Stimulated activated naive CD8-positive, alpha-beta T cell treated with anti-CD3 and anti-CD28 coated beads, Interleukin-15, amount 100 ng/mL, for 72 hours (primary cell): ENCODE measurements around the gene DAPK2.

ENCODE experiments used
- ATAC-seq: fragments of 150-1000 bp; cut with Tn5 transposase; 2 replicates; pipeline ENCODE4 v1.10.0; 2021; ENCODE audit warnings: mild to moderate bottlenecking, moderate library complexity
- DNase-seq, 2 donors: peaks; one replicate each; pipeline ENCODE4 v3.0.0; 2021 to 2022
- H3K27ac Mint-ChIP-seq, 2 donors: one replicate each; pipeline ENCODE4 v1.8.0; 2022; ENCODE audit warnings: mild to moderate bottlenecking in 2 of 2, mixed read lengths in 2 of 2, moderate library complexity in 2 of 2
- H3K27me3 Mint-ChIP-seq: one replicate; pipeline ENCODE4 v1.8.0; 2022; ENCODE audit warnings: mixed read lengths
- H3K4me1 Mint-ChIP-seq: one replicate; pipeline ENCODE4 v1.8.0; 2022; ENCODE audit warnings: mild to moderate bottlenecking, mixed read lengths
- H3K4me3 Mint-ChIP-seq, 2 donors: one replicate each; pipeline ENCODE4 v1.8.0; 2022; ENCODE audit warnings: mild to moderate bottlenecking in 2 of 2, mixed read lengths in 2 of 2, moderate library complexity in 1 of 2
- H3K9me3 Mint-ChIP-seq, 2 donors: one replicate each; pipeline ENCODE4 v1.8.0; 2022; ENCODE audit warnings: mixed read lengths in 2 of 2

DAPK2 gene

DNA sequence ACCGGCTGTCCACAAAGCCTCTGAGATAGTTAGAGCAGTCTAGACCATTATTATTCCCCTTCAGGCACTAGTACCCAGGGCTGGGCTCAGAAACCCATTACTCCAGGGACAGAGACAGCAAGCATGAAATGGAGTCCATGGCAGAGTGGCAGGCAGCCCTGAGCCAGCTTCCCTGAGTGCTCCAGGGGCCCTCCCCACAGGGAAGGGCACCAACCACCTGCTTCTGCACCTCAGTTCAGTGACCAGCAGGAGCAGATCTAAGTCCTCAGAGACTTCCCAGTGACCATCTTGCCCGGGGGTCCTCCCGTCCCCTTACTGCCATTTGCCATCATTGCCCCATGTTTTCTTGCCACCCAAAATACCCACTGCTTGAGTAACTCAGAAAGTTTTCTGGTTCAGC is 62.0 kb downstream of the DAPK2 start:
- no peak overlapping the region for H3K27ac Mint-ChIP-seq

DNA sequence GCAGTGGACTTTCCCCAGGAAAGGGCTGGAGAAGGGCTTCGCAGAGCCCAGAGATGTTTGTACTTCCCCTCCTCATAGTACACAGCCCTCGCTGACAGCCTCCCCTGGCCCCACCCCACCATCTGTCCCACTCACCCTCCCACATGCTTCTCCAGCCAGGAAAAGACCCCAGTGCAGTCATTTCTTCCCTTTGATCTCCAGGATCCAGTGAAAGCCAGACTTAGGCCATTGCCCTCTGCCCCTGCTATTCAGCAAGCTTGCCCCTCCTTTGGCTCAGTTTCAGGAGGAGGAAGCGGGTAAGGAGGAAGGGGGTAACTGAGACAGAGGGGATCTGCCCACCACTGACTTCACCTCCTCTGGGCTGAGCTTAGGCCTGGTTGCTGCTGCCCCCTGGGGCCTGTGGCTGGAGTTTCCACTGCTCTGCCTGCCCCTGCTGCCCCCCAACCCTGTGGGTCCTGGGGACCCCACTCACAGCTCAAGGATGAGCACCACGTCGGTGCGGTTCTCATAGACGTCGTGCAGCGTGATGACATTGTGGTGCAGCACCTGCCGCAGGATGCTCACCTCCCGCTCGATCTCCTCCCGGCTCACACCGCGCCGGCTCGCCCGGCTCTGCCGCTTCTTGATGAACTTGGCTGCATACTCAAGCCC is 63.1 kb downstream of the DAPK2 start:
- Mint-ChIP-seq H3K9me3 (no peaks in the 10 kb centered on the region), H3K27ac (no peak overlapping the region), H3K4me1 (peaks cover 11% of the 10 kb centered on the region), H3K27me3 (no peaks in the 10 kb centered on the region), H3K4me3 (no peak overlapping the region)
- no peak for ATAC-seq
- no peak for DNase-seq

More for the DNA sequence above, 62.0 kb downstream of the DAPK2 start:
- Mint-ChIP-seq H3K4me3 (no peak overlapping the region), H3K9me3 (no peaks in the 10 kb centered on the region), H3K27me3 (no peaks in the 10 kb centered on the region), H3K4me1 (peaks cover 11% of the 10 kb centered on the region)
- DNase-seq (no peak), ATAC-seq (no peak)

GRCh38 chr15:63982381-63982854 is 63.9 kb downstream of the DAPK2 start:
- no peak overlapping the region for H3K27ac Mint-ChIP-seq

GRCh38 chr15:63981596-63982320 is 64.5 kb downstream of the DAPK2 start:
- Mint-ChIP-seq H3K27me3 (no peaks in the 10 kb centered on the region), H3K9me3 (no peaks in the 10 kb centered on the region), H3K4me1 (peaks cover 11% of the 10 kb centered on the region), H3K27ac (no peak overlapping the region), H3K4me3 (no peak overlapping the region)
- ATAC-seq (no peak), DNase-seq (no peak)

More at GRCh38 chr15:63982381-63982854, 63.9 kb downstream of the DAPK2 start:
- H3K4me1 Mint-ChIP-seq: peaks cover 11% of the 10 kb centered on the region
- H3K27me3 Mint-ChIP-seq: no peaks in the 10 kb centered on the region
- no peak overlapping the region for H3K4me3 Mint-ChIP-seq
- no peaks in the 10 kb centered on the region for H3K9me3 Mint-ChIP-seq
- no peak for DNase-seq
- no peak for ATAC-seq

GRCh38 chr15:63979262-63979793 is 67.0 kb downstream of the DAPK2 start:
- Mint-ChIP-seq H3K9me3 (no peaks in the 10 kb centered on the region), H3K27ac (no peak overlapping the region), H3K4me3 (no peak overlapping the region), H3K27me3 (no peaks in the 10 kb centered on the region), H3K4me1 (peaks cover 11% of the 10 kb centered on the region)
- DNase-seq: no peak
- no peak for ATAC-seq

- peaks cover 10% of the 10 kb centered on the region for H3K4me1 Mint-ChIP-seq
- no peaks in the 10 kb centered on the region for H3K9me3 Mint-ChIP-seq
- no peaks in the 10 kb centered on the region for H3K27me3 Mint-ChIP-seq
- H3K4me3 Mint-ChIP-seq: no peak overlapping the region
- H3K27ac Mint-ChIP-seq: no peak overlapping the region
- ATAC-seq (no peak), DNase-seq (no peak)
These were observed 67.6 kb downstream of the DAPK2 start for GRCh38 chr15:63978511-63979261.

DNA sequence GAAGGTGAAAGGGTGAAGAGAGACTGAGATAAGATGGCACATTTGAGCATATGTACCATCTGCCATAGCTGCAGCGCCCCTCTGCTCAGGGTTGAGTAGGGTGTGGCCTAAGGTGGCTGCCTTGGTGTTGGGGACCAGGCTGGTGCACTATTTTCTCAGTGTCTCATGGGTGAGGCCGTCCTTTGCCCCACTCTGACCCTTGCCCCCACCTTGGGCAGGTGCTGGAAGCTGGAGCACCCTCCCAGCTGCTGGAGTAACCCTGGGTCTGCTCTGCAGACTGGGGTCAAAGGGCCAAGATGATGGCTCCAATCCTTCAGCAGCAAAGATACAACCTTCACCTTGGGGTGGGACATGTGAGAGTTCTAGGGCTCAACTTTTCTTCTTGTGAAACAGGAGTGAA is 69.2 kb downstream of the DAPK2 start:
- DNase-seq (no peak), ATAC-seq (no peak)
- Mint-ChIP-seq H3K27ac (no peak overlapping the region), H3K9me3 (no peaks in the 10 kb centered on the region), H3K4me1 (peaks cover 1% of the 10 kb centered on the region), H3K27me3 (no peaks in the 10 kb centered on the region), H3K4me3 (no peak overlapping the region)

DNA sequence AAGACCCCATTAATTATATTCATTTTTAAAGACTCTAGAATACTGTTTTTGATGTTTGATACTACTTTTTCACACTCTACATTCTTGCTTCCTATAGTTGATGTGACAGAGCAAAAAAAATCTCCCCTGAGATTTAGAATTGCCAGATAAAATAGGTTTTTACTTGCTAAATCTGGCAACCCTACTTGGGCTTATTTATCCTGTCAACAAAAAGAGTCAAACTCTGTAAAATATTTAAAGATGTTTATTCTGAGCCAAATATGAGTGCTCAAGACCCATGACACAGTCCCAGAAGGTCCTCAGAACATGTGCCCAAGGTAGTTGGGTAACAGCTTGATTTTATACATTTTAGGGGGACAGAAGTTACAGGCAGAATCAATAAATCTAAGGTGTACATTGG is 72.3 kb downstream of the DAPK2 start:
- Mint-ChIP-seq H3K4me3 (no peak overlapping the region), H3K27ac (no peak overlapping the region), H3K27me3 (no peaks in the 10 kb centered on the region), H3K4me1 (peaks cover 30% of the 10 kb centered on the region), H3K9me3 (no peaks in the 10 kb centered on the region)
- no peak for DNase-seq
- ATAC-seq: no peak

DNA sequence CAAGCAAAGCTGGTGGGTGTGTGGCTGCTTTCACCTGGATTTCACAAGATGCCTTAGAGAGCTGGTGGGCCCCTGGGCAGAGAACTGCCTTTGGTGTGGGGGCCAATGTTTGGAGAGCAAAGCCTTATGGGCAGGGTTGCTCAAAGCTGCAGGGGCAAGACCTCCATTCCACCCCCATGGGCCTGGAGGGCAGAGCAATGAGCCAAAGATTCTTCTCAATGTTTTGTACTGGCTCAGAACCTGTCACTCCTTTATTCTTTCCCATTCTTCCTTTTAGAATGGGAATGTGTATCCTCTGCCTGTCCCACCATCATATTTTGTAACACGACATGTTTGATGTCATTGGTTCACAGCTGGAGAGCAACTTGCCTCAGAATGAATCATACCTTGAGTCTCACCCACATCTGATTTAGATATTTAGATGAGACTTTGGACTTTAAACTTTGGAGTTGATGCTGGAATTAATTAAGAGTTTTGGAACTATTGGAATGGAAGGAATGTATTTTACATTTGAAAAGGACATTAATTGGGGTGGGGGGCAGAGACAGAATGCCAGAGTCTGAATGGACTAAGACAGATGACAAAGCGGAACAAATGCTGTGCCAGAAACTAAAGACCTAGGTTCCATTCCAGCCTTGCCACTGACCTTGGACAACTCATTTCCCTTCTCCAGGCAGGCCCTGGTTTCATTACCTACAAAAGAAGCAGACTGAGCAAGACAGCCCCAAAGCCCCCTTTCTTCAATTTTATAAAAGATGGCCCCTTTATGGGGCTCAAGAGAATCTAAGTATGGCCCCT is 72.9 kb downstream of the DAPK2 start:
- Mint-ChIP-seq H3K4me3 (no peak overlapping the region), H3K27ac (no peak overlapping the region), H3K27me3 (no peaks in the 10 kb centered on the region)

DNA sequence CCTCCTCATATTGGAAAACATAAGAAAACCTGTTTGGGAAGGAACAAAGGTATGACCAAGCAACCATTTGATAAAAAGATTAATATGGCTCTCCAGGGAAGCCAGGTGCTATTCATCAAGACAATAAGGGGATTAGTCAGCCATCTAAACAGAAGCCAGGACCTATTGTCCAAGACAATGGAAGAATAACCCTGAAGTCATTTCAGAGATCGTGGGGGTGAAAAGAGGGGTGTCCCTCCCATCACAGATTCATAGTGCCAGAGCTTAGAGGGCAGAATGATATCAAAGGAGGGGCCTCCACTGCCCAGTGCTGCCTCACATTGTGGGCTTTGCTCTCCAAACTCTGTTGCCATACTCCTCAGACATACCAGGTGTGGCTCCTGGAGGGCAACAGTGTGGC is 73.5 kb downstream of the DAPK2 start:
- Mint-ChIP-seq H3K27ac (no peak overlapping the region), H3K27me3 (no peaks in the 10 kb centered on the region), H3K9me3 (no peaks in the 10 kb centered on the region)

More for the DNA sequence above, 72.9 kb downstream of the DAPK2 start:
- DNase-seq (no peak), ATAC-seq (no peak)
- Mint-ChIP-seq H3K4me1 (peaks cover 36% of the 10 kb centered on the region), H3K9me3 (no peaks in the 10 kb centered on the region)

GRCh38 chr15:63971904-63972303 is 74.4 kb downstream of the DAPK2 start:
- no peak for DNase-seq
- Mint-ChIP-seq H3K9me3 (no peaks in the 10 kb centered on the region), H3K27ac (peak overlapping the region in 1 of 2 donors; percentile 95), H3K4me3 (no peak overlapping the region), H3K4me1 (peaks cover 38% of the 10 kb centered on the region), H3K27me3 (no peaks in the 10 kb centered on the region)
- no peak for ATAC-seq

More for the DNA sequence above, 73.5 kb downstream of the DAPK2 start:
- DNase-seq: no peak
- Mint-ChIP-seq H3K4me3 (no peak overlapping the region), H3K4me1 (peaks cover 38% of the 10 kb centered on the region)
- no peak for ATAC-seq

- H3K27ac Mint-ChIP-seq: peak overlapping the region; percentile 93 to 95
- ATAC-seq (peak; percentile 44), DNase-seq (peak; percentile 21 to 23)
- H3K4me3 Mint-ChIP-seq: peak overlapping the region; percentile 59 to 62
- H3K4me1 Mint-ChIP-seq: peaks cover 38% of the 10 kb centered on the region
- H3K9me3 Mint-ChIP-seq: no peaks in the 10 kb centered on the region
- no peaks in the 10 kb centered on the region for H3K27me3 Mint-ChIP-seq
These were observed 74.9 kb downstream of the DAPK2 start for GRCh38 chr15:63971427-63971805.

DNA sequence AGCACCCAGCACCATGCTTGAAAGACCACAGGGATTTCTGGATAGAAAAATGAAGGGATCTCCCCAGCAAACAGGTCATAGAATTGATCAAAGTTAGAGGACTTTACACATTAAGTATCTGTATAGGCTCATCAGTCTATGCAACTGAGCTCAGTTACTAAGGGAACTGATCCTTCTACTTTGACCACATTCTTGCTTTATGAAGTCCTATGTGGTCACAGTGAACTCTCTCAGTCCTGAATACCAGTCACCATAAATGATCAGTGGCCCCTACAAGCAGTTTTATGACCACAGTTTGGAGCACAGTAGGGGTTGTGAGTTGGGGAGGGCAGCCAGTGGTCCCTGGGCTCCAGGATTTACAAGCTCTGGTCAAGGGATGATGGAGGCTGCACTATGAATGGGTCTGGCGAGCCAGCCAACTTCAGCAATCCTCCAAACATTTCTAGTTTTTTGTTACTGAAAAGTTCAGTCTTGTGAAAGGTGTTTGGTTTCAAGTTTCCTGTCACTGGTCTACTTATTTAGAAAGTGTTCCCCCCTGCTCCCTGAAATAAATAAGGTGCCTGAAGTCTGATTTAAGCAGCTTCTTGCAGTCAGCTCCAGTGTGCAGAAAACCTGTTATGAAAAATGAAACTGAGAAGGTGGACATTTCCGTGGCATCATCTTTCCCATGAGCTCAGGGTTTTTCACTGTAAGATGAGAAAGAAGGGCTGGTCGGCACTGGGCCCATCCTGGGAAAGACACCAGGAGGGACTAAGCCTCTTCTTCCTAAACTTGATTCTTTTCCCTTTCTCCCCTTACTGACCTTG is 75.5 kb downstream of the DAPK2 start:
- DNase-seq (peak; percentile 15 to 38), ATAC-seq (peak; percentile 98)
- Mint-ChIP-seq H3K4me1 (peaks cover 38% of the 10 kb centered on the region), H3K27me3 (no peaks in the 10 kb centered on the region), H3K27ac (peak overlapping the region; percentile 93 to 95), H3K9me3 (no peaks in the 10 kb centered on the region), H3K4me3 (peak overlapping the region; percentile 59 to 62)

GRCh38 chr15:63969652-63970421 is 76.4 kb downstream of the DAPK2 start:
- Mint-ChIP-seq H3K9me3 (peaks cover 0 to under 1% of the 10 kb centered on the region in 2 donors), H3K4me1 (peaks cover 38% of the 10 kb centered on the region), H3K4me3 (peak overlapping the region; percentile 6 to 62), H3K27ac (peak overlapping the region; percentile 42 to 62), H3K27me3 (no peaks in the 10 kb centered on the region)
- DNase-seq (no peak), ATAC-seq (no peak)
